ENCODE results near the gene SGO2. TPM values are rescaled to one million over a fixed set of nuclear protein-coding genes. Genes with fewer than 3 reads are reported as not detected.

The SGO2 gene
- total and polyA plus RNA-seq, 2 donors (not counting 3 experiments of a cell fraction or from before 2014, with no cell fraction given), result 1.7 to 20.5 TPM

- TF ChIP-seq FOS (IDR thresholded peaks at IDR 0.05; ENCODE audit: borderline replicate concordance, insufficient read depth, low read length) (no peak), MAX (IDR thresholded peaks at IDR 0.05; ENCODE audit: insufficient read depth, insufficient read length) (no peak), MYC (IDR thresholded peaks at IDR 0.05; ENCODE audit: low read depth, low read length) (no peak)
- no peaks in the 10 kb centered on the region for H3K9me3 ChIP-seq (replicated peaks; ENCODE audit: control insufficient read depth, insufficient read depth, low read length)
- H3K4me2 ChIP-seq (ENCODE audit: insufficient read depth, low read length), result no peak overlapping the region
- no peaks in the 10 kb centered on the region for H4K20me1 ChIP-seq (replicated peaks; ENCODE audit: control insufficient read depth, extremely low read depth, insufficient read depth, low read length)
- ChIA-PET CTCF (interaction anchor here (0.6 to 6.5 kb wide), 13 partner anchors 14 to 507 kb away, joined by 3 to 149 read pairs (median 8); partner anchors contain the start of gene SPATS2L), POLR2A (no interaction called here)
- intact Hi-C loops (cut with micrococcal nuclease) (loop anchor here (10.0 kb wide), 1 partner anchor 255 kb away; no protein-coding TSS in a partner anchor), dilution Hi-C loops (cut with MboI; ENCODE audit: extremely low pct_ligation_motif_present, low sequenced_read_pairs) (no loop called here)
- H3K9me1 ChIP-seq (replicated peaks; ENCODE audit: control insufficient read depth, extremely low read depth, insufficient read depth, low read length), result no peaks in the 10 kb centered on the region
- H3K4me3 ChIP-seq (replicated peaks in 1 of 3; ENCODE audit: insufficient read depth in 1 of 3, low read depth in 1 of 3, low read length in 3 of 3), result no peak overlapping the region
- FAIRE-seq (no peak), DNase-seq (ENCODE audit: low read depth, low spot score) (no peak)
- H3K9ac ChIP-seq (replicated peaks; ENCODE audit: extremely low read depth, insufficient read depth, low read length), result no peak overlapping the region
- no peaks in the 10 kb centered on the region for H3K79me2 ChIP-seq (ENCODE audit: control insufficient read depth, insufficient read depth, low read length)
- H3K4me1 ChIP-seq (ENCODE audit: control insufficient read depth, extremely low read depth, insufficient read depth, low read length), result no peaks in the 10 kb centered on the region
- H3K36me3 ChIP-seq (ENCODE audit: control insufficient read depth in 2 of 2, extremely low read depth in 1 of 2, insufficient read depth in 2 of 2, low read length in 2 of 2), result peaks cover 2 to 5% of the 10 kb centered on the region in 2 experiments
- H2AFZ ChIP-seq (ENCODE audit: low read depth, low read length), result no peak overlapping the region
- no peaks in the 10 kb centered on the region for H3K27me3 ChIP-seq (ENCODE audit: control insufficient read depth in 2 of 2, insufficient read depth in 2 of 2, low read length in 2 of 2)
- H3K27ac ChIP-seq (ENCODE audit: insufficient read depth, low read depth, low read length), result no peak overlapping the region
- BruUV-seq (replicated peaks), result no TSS peak
These were observed 46.2 kb upstream of the SGO2 start for GRCh38 chr2:200479692-200480265.

DNA sequence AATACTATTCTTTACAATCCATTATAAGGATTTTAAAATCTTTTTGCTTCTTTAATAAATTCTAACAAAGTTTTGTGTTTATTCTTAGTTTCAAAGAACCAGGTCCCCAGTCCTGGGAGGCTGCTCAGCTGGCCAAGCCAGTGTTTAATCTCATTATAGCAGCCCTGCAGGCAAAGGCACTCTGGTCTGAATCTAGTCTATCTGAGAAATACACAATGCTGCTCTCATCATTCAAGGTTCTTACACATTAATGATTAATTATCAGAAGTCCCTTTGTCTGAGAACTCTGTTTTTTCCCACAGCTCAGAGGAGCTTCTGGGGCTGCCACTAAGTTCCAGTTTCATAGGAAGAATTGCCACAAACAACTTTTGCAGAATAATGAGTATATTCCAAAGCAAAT is 43.8 kb upstream of the SGO2 start:
- H3K9me3 ChIP-seq (replicated peaks; ENCODE audit: control insufficient read depth, insufficient read depth, low read length), result no peaks in the 10 kb centered on the region
- no peak overlapping the region for H3K4me2 ChIP-seq (ENCODE audit: insufficient read depth, low read length)
- H3K9ac ChIP-seq (replicated peaks; ENCODE audit: extremely low read depth, insufficient read depth, low read length), result no peak overlapping the region
- BruUV-seq (replicated peaks), result no TSS peak
- H3K9me1 ChIP-seq (replicated peaks; ENCODE audit: control insufficient read depth, extremely low read depth, insufficient read depth, low read length), result no peaks in the 10 kb centered on the region
- TF ChIP-seq FOS (IDR thresholded peaks at IDR 0.05; ENCODE audit: borderline replicate concordance, insufficient read depth, low read length), result no peak
- TF ChIP-seq MYC (IDR thresholded peaks at IDR 0.05; ENCODE audit: low read depth, low read length), result no peak
- no peak for TF ChIP-seq GATA2 (IDR thresholded peaks at IDR 0.05; ENCODE audit: insufficient read depth, insufficient read length, low read depth, low read length)
- TF ChIP-seq, protein P1, sequence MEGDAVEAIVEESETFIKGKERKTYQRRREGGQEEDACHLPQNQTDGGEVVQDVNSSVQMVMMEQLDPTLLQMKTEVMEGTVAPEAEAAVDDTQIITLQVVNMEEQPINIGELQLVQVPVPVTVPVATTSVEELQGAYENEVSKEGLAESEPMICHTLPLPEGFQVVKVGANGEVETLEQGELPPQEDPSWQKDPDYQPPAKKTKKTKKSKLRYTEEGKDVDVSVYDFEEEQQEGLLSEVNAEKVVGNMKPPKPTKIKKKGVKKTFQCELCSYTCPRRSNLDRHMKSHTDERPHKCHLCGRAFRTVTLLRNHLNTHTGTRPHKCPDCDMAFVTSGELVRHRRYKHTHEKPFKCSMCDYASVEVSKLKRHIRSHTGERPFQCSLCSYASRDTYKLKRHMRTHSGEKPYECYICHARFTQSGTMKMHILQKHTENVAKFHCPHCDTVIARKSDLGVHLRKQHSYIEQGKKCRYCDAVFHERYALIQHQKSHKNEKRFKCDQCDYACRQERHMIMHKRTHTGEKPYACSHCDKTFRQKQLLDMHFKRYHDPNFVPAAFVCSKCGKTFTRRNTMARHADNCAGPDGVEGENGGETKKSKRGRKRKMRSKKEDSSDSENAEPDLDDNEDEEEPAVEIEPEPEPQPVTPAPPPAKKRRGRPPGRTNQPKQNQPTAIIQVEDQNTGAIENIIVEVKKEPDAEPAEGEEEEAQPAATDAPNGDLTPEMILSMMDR (IDR thresholded peaks at IDR 0.05; ENCODE audit: extremely low read depth in 1 of 2, insufficient read depth in 1 of 2, low read depth in 1 of 2, low read length in 2 of 2), result no peak
- TF ChIP-seq MAX (IDR thresholded peaks at IDR 0.05; ENCODE audit: insufficient read depth, insufficient read length), result no peak
- no peak for TF ChIP-seq POLR2AphosphoS5 (IDR thresholded peaks at IDR 0.05; ENCODE audit: insufficient read depth, low read depth, low read length)
- TF ChIP-seq POLR2A (IDR thresholded peaks at IDR 0.05; ENCODE audit: low read depth, low read length), result no peak
- TF ChIP-seq EZH2 (IDR thresholded peaks at IDR 0.05; ENCODE audit: borderline replicate concordance, low read depth, low read length, severe bottlenecking), result no peak
- TF ChIP-seq JUN (IDR thresholded peaks at IDR 0.05; ENCODE audit: borderline replicate concordance, insufficient read depth, insufficient read length, low read depth), result no peak
- H3K79me2 ChIP-seq (ENCODE audit: control insufficient read depth, insufficient read depth, low read length), result no peaks in the 10 kb centered on the region
- no peak overlapping the region for H3K4me3 ChIP-seq (replicated peaks in 1 of 3; ENCODE audit: insufficient read depth in 1 of 3, low read depth in 1 of 3, low read length in 3 of 3)
- CTCF ChIA-PET, result interaction anchor here (0.7 to 6.5 kb wide), 25 partner anchors 10 to 513 kb away, joined by 3 to 149 read pairs (median 5); partner anchors contain the start of genes KCTD18 and SPATS2L
- DNase-seq (ENCODE audit: low read depth, low spot score), result no peak
- H2AFZ ChIP-seq (ENCODE audit: low read depth, low read length), result no peak overlapping the region
- no peak overlapping the region for H3K27ac ChIP-seq (ENCODE audit: insufficient read depth, low read depth, low read length)
- POLR2A ChIA-PET, result interaction anchor here (0.7 kb wide), 3 partner anchors 50 to 226 kb away, joined by 7 to 12 read pairs (median 9); no protein-coding TSS in a partner anchor
- intact Hi-C loops (cut with micrococcal nuclease) (loop anchor here (10.0 kb wide), 1 partner anchor 253 kb away; no protein-coding TSS in a partner anchor), dilution Hi-C loops (cut with MboI; ENCODE audit: extremely low pct_ligation_motif_present, low sequenced_read_pairs) (no loop called here)
- H3K36me3 ChIP-seq (ENCODE audit: control insufficient read depth in 2 of 2, extremely low read depth in 1 of 2, insufficient read depth in 2 of 2, low read length in 2 of 2), result peaks cover 2% of the 10 kb centered on the region in 2 experiments
- H4K20me1 ChIP-seq (replicated peaks; ENCODE audit: control insufficient read depth, extremely low read depth, insufficient read depth, low read length), result no peaks in the 10 kb centered on the region
- H3K27me3 ChIP-seq (ENCODE audit: control insufficient read depth in 2 of 2, insufficient read depth in 2 of 2, low read length in 2 of 2), result no peaks in the 10 kb centered on the region
- no peak for FAIRE-seq
- H3K4me1 ChIP-seq (ENCODE audit: control insufficient read depth, extremely low read depth, insufficient read depth, low read length), result no peaks in the 10 kb centered on the region
